RWPE1 (cell line): Measurements from ENCODE around the gene PEX11G.

Experiments
- CTCF ChIA-PET: fragments of 350-600 bp; sonication (Branson Sonifier 250); formaldehyde crosslinking; extraction: SDS; loops from one replicate; lab custom pipeline; 2021; lab: Yijun Ruan, JAX
- POLR2A ChIA-PET: fragments of 400-600 bp; formaldehyde crosslinking; extraction: SDS; loops from one replicate; lab custom pipeline; 2020; ENCODE audit warnings: antibody characterized with exemption; ENCODE audit not compliant: low non-redundant PET; lab: Yijun Ruan, JAX
- DNase-seq: peaks from one replicate; pipeline ENCODE4 v3.0.0; 2012; ENCODE audit warnings: low spot score
- H3K27ac ChIP-seq: fragments of 450-650 bp; 2 replicates; pipeline ENCODE4 v1.5.1; 2017
- TF ChIP-seq, protein P1 (sequence below): fragments of 450-650 bp; conservative IDR thresholded peaks from 2 replicates; pipeline ENCODE4 v1.5.1; 2017; ENCODE audit warnings: low read depth, mild to moderate bottlenecking

PEX11G gene

DNA sequence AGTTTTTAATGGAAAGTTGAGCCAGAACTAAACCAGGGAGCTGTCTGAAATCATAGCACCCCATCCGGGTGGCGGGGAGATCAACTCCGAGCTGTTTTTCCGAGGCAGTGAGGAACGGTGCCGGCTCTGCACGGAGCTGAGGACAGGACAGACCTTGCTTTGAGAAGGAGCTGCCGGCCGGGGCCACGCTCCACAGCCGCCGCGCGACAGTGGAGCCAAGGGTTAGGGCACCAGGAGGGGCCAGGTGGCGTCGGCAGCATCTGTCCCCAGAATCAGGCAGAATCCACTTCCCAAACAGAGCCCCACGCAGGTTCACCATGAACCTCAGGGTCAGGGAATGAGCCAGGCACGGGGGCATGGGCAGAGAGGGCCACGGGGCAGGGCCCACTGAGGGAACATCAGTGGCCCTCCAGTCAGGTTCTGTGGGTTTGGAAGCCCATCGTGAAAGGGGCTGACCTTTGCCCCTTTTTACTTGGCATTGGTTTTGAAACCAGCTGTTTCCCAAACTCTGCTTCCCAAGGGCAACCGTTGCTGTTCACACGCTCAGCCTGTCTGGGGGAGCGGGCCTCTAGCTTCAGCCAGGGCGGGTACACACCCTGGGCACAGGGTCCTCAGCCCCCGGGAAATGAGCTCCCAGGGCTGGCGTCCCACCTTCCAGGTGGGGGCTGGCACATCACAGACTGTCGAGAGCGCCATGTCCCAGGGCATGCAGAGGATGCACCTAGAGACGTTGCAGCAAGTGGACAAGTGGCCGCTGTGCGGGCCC lies 18.1 kb downstream of the PEX11G start:
- ChIA-PET CTCF (interaction anchor here (0.6 kb wide), 1 partner anchor 26 kb away, joined by 4 read pairs; no protein-coding TSS in a partner anchor), POLR2A (interaction anchor here (0.7 kb wide), 1 partner anchor 1394 kb away, joined by 3 read pairs; no protein-coding TSS in a partner anchor)
- no peak for DNase-seq
- 0 out of 2 replicates have a peak overlapping the region, but pooled peaks have one; percentile 15 for H3K27ac ChIP-seq
- TF ChIP-seq, protein P1, sequence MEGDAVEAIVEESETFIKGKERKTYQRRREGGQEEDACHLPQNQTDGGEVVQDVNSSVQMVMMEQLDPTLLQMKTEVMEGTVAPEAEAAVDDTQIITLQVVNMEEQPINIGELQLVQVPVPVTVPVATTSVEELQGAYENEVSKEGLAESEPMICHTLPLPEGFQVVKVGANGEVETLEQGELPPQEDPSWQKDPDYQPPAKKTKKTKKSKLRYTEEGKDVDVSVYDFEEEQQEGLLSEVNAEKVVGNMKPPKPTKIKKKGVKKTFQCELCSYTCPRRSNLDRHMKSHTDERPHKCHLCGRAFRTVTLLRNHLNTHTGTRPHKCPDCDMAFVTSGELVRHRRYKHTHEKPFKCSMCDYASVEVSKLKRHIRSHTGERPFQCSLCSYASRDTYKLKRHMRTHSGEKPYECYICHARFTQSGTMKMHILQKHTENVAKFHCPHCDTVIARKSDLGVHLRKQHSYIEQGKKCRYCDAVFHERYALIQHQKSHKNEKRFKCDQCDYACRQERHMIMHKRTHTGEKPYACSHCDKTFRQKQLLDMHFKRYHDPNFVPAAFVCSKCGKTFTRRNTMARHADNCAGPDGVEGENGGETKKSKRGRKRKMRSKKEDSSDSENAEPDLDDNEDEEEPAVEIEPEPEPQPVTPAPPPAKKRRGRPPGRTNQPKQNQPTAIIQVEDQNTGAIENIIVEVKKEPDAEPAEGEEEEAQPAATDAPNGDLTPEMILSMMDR: no peak

DNA sequence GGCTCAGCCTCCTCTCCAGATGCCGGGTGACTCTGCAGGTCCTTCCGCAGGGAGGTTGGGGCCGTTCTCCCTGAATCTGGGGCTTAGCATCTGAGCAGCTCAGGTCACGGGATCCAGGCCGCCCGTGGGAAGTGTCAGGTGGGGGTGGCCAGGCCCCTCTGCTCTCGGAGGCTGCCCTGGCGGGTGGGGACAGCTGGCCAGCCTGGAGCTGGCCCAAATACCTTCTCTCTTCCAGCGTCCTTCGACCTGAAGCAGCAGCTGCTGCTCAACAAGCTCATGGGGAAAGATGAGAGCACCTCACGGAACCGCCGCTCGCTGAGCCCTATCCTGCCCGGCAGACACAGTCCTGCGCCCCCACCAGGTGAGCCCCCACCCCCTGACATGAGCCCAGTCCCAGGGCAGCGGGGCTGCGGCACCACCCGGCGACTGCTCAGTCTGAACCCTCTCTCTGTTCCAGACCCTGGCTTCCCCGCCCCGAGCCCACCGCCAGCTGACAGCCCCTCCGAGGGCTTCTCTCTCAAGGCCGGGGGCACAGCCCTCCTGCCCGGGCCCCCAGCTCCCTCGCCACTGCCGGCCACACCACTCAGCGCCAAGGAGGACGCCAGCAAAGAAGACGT lies 19.1 kb downstream of the PEX11G start:
- TF ChIP-seq, protein P1: no peak
- DNase-seq: no peak
- no peak overlapping the region for H3K27ac ChIP-seq
- CTCF ChIA-PET: interaction anchor here (0.6 kb wide), 1 partner anchor 27 kb away, joined by 4 read pairs; no protein-coding TSS in a partner anchor
- POLR2A ChIA-PET: interaction anchor here (0.7 kb wide), 1 partner anchor 86 kb away, joined by 3 read pairs; no protein-coding TSS in a partner anchor

DNA sequence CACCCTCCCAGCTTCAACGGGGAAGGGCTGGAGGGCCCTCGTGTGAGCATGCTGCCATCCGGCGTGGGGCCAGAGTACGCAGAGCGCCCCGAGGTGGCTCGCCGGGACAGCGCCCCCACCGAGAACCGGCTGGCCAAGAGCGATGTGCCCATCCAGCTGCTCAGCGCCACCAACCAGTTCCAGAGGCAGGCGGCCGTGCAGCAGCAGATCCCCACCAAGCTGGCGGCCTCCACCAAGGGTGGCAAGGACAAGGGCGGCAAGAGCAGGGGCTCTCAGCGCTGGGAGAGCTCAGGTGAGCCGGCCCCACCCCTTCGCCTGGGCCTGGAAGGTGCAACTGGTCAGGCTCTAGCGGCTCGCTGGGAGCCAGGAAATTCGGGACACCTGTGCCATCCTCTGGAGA lies 20.0 kb downstream of the PEX11G start:
- TF ChIP-seq, protein P1: no peak

DNA sequence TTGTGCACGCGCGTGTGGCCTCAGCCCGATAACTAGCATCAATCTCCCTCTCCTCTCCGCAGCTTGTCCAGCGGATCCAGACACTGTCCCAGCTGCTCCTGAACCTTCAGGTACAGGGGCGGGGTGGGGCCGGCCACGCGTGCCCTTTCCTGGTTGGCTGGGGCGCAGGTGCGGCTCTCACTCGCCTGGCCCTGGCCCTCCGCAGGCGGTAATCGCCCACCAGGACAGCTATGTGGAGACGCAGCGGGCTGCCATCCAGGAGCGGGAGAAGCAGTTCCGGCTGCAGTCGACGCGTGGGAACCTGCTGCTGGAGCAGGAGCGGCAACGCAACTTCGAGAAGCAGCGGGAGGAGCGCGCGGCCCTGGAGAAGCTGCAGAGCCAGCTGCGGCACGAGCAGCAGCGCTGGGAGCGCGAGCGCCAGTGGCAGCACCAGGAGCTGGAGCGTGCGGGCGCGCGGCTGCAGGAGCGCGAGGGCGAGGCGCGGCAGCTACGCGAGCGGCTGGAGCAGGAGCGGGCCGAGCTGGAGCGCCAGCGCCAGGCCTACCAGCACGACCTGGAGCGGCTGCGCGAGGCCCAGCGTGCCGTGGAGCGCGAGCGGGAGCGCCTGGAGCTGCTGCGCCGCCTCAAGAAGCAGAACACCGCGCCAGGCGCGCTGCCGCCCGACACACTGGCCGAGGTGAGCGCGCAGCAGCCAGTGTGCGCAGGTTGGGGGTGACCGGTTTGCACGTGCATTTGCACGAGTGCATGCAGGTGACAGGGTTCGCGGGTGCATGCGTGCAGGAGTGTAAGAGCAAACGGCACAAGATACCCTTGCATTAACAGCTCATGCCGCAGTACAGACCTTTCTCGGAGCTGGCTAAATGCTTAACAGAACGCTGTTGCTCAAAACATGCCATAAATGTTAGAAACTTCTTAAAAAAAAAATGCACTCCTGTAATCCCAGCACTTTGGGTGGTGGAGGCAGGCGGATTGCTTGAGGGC lies 21.5 kb downstream of the PEX11G start:
- H3K27ac ChIP-seq: no peak overlapping the region
- ChIA-PET CTCF (no interaction called here), POLR2A (interaction anchor here (1.0 kb wide), 1 partner anchor 34 kb away, joined by 3 read pairs; no protein-coding TSS in a partner anchor)
- TF ChIP-seq, protein P1: no peak
- no peak for DNase-seq

More for the DNA sequence above, 20.0 kb downstream of the PEX11G start:
- ChIA-PET POLR2A (no interaction called here), CTCF (no interaction called here)
- DNase-seq: no peak
- no peak overlapping the region for H3K27ac ChIP-seq

DNA sequence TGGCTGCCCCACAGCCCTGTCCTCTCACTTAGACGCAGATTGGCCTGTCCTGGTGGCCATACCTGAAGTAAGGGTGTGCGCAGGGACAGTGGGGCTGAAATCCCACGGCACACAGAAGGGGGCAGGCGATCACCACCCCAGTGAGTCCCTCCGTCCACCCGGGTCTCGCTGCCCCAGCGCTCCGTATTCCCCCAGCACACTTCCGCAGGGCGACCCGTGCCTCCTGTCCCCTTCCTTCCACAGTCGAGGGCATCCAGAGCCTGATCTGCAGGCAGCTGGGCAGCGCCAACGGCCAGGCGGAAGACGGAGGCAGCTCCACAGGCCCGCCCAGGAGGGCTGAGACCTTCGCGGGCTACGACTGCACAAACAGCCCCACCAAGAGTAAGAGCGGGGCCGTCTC lies 25.3 kb downstream of the PEX11G start:
- no peak for DNase-seq
- ChIA-PET CTCF (no interaction called here), POLR2A (no interaction called here)
- TF ChIP-seq, protein P1: no peak
- no peak overlapping the region for H3K27ac ChIP-seq
